Endodermal cell (in vitro differentiated cells): ENCODE results near the gene ACOT12. TPM values are rescaled to one million over a fixed set of nuclear protein-coding genes. Genes with fewer than 3 reads are reported as not detected.

Source experiments
- DNase-seq: peaks from one replicate; pipeline ENCODE4 v3.0.0-alpha.2; 2017
- H3K27ac ChIP-seq: 2 replicates; pipeline ENCODE4 v1.5.1; 2013; ENCODE audit warnings: mild to moderate bottlenecking, low read depth, low read length, moderate library complexity
- H3K27me3 ChIP-seq: 2 replicates; pipeline ENCODE4 v1.6.1; 2013; ENCODE audit warnings: mild to moderate bottlenecking, low read length, moderate library complexity; ENCODE audit not compliant: insufficient read depth, control insufficient read depth, poor library complexity, severe bottlenecking
- H3K36me3 ChIP-seq: 2 replicates; pipeline ENCODE4 v1.7.0; 2013; ENCODE audit warnings: mild to moderate bottlenecking, low read length, moderate library complexity; ENCODE audit not compliant: control insufficient read depth, insufficient read depth
- H3K4me1 ChIP-seq: one replicate; pipeline ENCODE4 v1.7.0; 2013; ENCODE audit warnings: low read length; ENCODE audit not compliant: control insufficient read depth, insufficient read depth
- H3K4me3 ChIP-seq: 2 replicates; pipeline ENCODE4 v1.5.1; 2013; ENCODE audit warnings: mild to moderate bottlenecking, low read length, moderate library complexity
- H3K9ac ChIP-seq: 2 replicates; pipeline ENCODE4 v1.6.1; 2013; ENCODE audit warnings: mild to moderate bottlenecking, low read length, moderate library complexity; ENCODE audit not compliant: poor library complexity, severe bottlenecking; ENCODE audit errors: extremely low read depth
- H3K9me3 ChIP-seq: 2 replicates; pipeline ENCODE4 v1.6.1; 2013; ENCODE audit warnings: mild to moderate bottlenecking, low read length, moderate library complexity; ENCODE audit not compliant: control insufficient read depth
- H3K27ac Mint-ChIP-seq: 2 replicates; pipeline ENCODE4 v1.8.0; 2020; ENCODE audit warnings: mixed read lengths
- H3K27me3 Mint-ChIP-seq: 2 replicates; pipeline ENCODE4 v1.8.0; 2021; ENCODE audit warnings: mild to moderate bottlenecking, mixed read lengths; ENCODE audit not compliant: insufficient read depth
- H3K36me3 Mint-ChIP-seq: 2 replicates; pipeline ENCODE4 v1.8.0; 2020; ENCODE audit warnings: low read depth, mixed read lengths
- H3K4me1 Mint-ChIP-seq: 2 replicates; pipeline ENCODE4 v1.8.0; 2020; ENCODE audit warnings: mixed read lengths
- H3K4me3 Mint-ChIP-seq: 2 replicates; pipeline ENCODE4 v1.8.0; 2020; ENCODE audit warnings: mild to moderate bottlenecking, moderate library complexity, mixed read lengths
- H3K9me3 Mint-ChIP-seq: 2 replicates; pipeline ENCODE4 v1.8.0; 2020; ENCODE audit warnings: mild to moderate bottlenecking, mixed read lengths
- CTCF ChIP-seq: fragments of 200-600 bp; sonication (generic); conservative IDR thresholded peaks from 2 replicates; pipeline ENCODE4 v1.5.0; 2021; ENCODE audit warnings: antibody characterized with exemption, mild to moderate bottlenecking
- WGBS, 2 experiments: methylation state at CpG; one replicate each; pipeline versions ENCODE4 v1.1.5 to v1.1.7; 2013; ENCODE audit warnings: missing lambda C conversion rate in 2 of 2, mixed read lengths in 1 of 2; ENCODE audit not compliant: insufficient coverage in 1 of 2, insufficient read length in 1 of 2; 5-methylcytosine and 5-hydroxymethylcytosine counted together
- total RNA-seq, 2 donors: library from RNA; stranded (reverse); fragmentation: NEBNext Ultra II Directional in 1 of 2; extraction: Animal tissue kit (Norgen Biotek cat#: 25700) in 1 of 2; gene quantifications; 2 replicates in 1 of 2; 3 replicates in 1 of 2; pipeline ENCODE4 v1.2.1, GENCODE V29; 2021

The ACOT12 gene
- total RNA-seq, 2 donors from 2014 or later = 0.42 TPM; not detected in 1

DNA sequence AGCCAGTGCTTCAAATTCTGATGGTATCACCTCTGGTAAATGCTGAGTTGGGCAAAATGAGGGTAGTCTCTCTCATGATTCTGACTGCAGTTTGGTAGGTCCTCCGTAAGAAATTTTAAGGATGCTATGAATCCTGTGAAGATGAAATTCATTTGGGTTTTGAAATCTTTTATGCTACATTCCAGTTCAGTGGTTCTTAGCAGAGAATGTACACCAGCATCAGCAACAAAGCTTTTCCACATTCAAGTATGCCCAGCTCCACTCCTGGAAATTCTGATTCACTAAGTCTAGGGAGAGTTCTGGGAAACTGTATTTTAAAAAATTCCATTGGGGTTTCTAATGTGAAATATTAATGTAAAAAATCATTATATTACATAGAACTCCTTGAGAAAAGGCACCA, 33.6 kb upstream of the ACOT12 start:
- H3K9me3 Mint-ChIP-seq = peaks cover 6% of the 10 kb centered on the region
- 96% methylated on average over 1 of the region's 1 CpG; no CpG with 5 or more reads in 1 of the 2 experiments for WGBS, 2 experiments
- no peaks in the 10 kb centered on the region for H3K4me1 ChIP-seq
- H3K27me3 ChIP-seq = no peaks in the 10 kb centered on the region
- H3K4me3 ChIP-seq = no peak overlapping the region
- H3K4me3 Mint-ChIP-seq = no peak overlapping the region
- no peak for DNase-seq
- H3K36me3 Mint-ChIP-seq = peaks cover 4% of the 10 kb centered on the region
- peaks cover 20% of the 10 kb centered on the region for H3K4me1 Mint-ChIP-seq
- H3K36me3 ChIP-seq = no peaks in the 10 kb centered on the region
- TF ChIP-seq CTCF = no peak
- no peaks in the 10 kb centered on the region for H3K27me3 Mint-ChIP-seq
- H3K9ac ChIP-seq = no peak overlapping the region
- H3K9me3 ChIP-seq = no peaks in the 10 kb centered on the region
- H3K27ac Mint-ChIP-seq = no peak overlapping the region
- no peak overlapping the region for H3K27ac ChIP-seq

GRCh38 chr5:81426359-81427030, 32.6 kb upstream of the ACOT12 start:
- H3K27me3 Mint-ChIP-seq = no peaks in the 10 kb centered on the region
- Histone ChIP-seq H3K9ac (no peak overlapping the region), H3K36me3 (no peaks in the 10 kb centered on the region), H3K9me3 (no peaks in the 10 kb centered on the region), H3K4me3 (no peak overlapping the region), H3K27me3 (no peaks in the 10 kb centered on the region), H3K4me1 (no peaks in the 10 kb centered on the region), H3K27ac (no peak overlapping the region)
- H3K27ac Mint-ChIP-seq = no peak overlapping the region
- no peaks in the 10 kb centered on the region for H3K9me3 Mint-ChIP-seq
- DNase-seq = no peak
- H3K4me3 Mint-ChIP-seq = no peak overlapping the region
- H3K36me3 Mint-ChIP-seq = no peaks in the 10 kb centered on the region
- H3K4me1 Mint-ChIP-seq = peaks cover 20% of the 10 kb centered on the region
- no peak for TF ChIP-seq CTCF
- 78 to 88% methylated on average over 1 to 3 of the region's 3 CpGs for WGBS, 2 experiments

GRCh38 chr5:81425569-81425968, 31.6 kb upstream of the ACOT12 start:
- H3K4me3 ChIP-seq = no peak overlapping the region
- Mint-ChIP-seq H3K9me3 (no peaks in the 10 kb centered on the region), H3K4me1 (peaks cover 20% of the 10 kb centered on the region), H3K4me3 (no peak overlapping the region), H3K27me3 (no peaks in the 10 kb centered on the region), H3K36me3 (no peaks in the 10 kb centered on the region), H3K27ac (no peak overlapping the region)
- H3K9ac ChIP-seq = no peak overlapping the region
- H3K27me3 ChIP-seq = no peaks in the 10 kb centered on the region
- no peaks in the 10 kb centered on the region for H3K36me3 ChIP-seq
- no peak for DNase-seq
- H3K27ac ChIP-seq = no peak overlapping the region
- peak; percentile 78 for TF ChIP-seq CTCF
- H3K4me1 ChIP-seq = no peaks in the 10 kb centered on the region
- WGBS, 2 experiments = 47% methylated on average over 2 of the region's 2 CpGs; no CpG with 5 or more reads in 1 of the 2 experiments
- H3K9me3 ChIP-seq = no peaks in the 10 kb centered on the region
